ENCODE measurements around the gene CTAGE1.

DNA sequence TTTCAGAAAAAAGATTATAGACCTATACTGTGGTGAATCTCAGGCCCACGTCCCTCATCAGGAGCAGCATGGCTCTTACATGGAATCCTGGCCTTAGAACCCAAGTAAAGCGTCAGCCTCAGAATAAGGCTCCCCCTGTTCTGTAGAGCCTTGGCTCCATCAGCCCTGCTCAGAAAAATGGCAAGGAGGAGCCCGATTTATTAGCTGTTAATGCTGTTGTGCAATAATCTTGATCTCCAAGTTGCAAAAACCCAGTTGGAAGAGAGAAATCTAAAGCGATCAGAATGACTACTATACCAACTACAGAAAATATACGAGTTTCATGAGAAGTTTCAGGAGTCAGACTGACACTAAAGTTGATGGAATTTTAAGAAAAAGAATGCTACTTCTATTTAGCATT, 35.6 kb upstream of the CTAGE1 start:
- no peak for TF ChIP-seq EP300 (IDR thresholded peaks at IDR 0.05; ENCODE audit: borderline replicate concordance)
- TF ChIP-seq, protein P1, sequence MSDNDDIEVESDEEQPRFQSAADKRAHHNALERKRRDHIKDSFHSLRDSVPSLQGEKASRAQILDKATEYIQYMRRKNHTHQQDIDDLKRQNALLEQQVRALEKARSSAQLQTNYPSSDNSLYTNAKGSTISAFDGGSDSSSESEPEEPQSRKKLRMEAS (IDR thresholded peaks at IDR 0.05): no peak
- TF ChIP-seq CREB1 (IDR thresholded peaks at IDR 0.05; ENCODE audit: low read depth): no peak
- TF ChIP-seq YY1 (IDR thresholded peaks at IDR 0.05; ENCODE audit: low read depth): no peak
- TF ChIP-seq, protein P2, sequence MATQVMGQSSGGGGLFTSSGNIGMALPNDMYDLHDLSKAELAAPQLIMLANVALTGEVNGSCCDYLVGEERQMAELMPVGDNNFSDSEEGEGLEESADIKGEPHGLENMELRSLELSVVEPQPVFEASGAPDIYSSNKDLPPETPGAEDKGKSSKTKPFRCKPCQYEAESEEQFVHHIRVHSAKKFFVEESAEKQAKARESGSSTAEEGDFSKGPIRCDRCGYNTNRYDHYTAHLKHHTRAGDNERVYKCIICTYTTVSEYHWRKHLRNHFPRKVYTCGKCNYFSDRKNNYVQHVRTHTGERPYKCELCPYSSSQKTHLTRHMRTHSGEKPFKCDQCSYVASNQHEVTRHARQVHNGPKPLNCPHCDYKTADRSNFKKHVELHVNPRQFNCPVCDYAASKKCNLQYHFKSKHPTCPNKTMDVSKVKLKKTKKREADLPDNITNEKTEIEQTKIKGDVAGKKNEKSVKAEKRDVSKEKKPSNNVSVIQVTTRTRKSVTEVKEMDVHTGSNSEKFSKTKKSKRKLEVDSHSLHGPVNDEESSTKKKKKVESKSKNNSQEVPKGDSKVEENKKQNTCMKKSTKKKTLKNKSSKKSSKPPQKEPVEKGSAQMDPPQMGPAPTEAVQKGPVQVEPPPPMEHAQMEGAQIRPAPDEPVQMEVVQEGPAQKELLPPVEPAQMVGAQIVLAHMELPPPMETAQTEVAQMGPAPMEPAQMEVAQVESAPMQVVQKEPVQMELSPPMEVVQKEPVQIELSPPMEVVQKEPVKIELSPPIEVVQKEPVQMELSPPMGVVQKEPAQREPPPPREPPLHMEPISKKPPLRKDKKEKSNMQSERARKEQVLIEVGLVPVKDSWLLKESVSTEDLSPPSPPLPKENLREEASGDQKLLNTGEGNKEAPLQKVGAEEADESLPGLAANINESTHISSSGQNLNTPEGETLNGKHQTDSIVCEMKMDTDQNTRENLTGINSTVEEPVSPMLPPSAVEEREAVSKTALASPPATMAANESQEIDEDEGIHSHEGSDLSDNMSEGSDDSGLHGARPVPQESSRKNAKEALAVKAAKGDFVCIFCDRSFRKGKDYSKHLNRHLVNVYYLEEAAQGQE (IDR thresholded peaks at IDR 0.05; ENCODE audit: low read depth): no peak
- no peak for TF ChIP-seq RAD21 (IDR thresholded peaks at IDR 0.05; ENCODE audit: low read depth)
- no peak for TF ChIP-seq EGR1 (IDR thresholded peaks at IDR 0.05)
- TF ChIP-seq, protein P3, sequence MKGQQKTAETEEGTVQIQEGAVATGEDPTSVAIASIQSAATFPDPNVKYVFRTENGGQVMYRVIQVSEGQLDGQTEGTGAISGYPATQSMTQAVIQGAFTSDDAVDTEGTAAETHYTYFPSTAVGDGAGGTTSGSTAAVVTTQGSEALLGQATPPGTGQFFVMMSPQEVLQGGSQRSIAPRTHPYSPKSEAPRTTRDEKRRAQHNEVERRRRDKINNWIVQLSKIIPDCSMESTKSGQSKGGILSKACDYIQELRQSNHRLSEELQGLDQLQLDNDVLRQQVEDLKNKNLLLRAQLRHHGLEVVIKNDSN (IDR thresholded peaks at IDR 0.05): no peak
- TF ChIP-seq FOXM1 (IDR thresholded peaks at IDR 0.05; ENCODE audit: borderline replicate concordance, low read depth): no peak
- TF ChIP-seq TEAD4 (IDR thresholded peaks at IDR 0.05): no peak

Data from Ishikawa (cell line).